Stimulated activated naive B cell treated with anti-CD40 and anti-IgM and Interleukin-4, amounts not matched to agents 10 μg/mL and 1 μg/mL and 100 μg/mL, for 72 hours (primary cell): ENCODE data around the gene GKN2.

Source experiments
- ATAC-seq, 2 donors: fragments of 150-1000 bp; cut with Tn5 transposase; replicated peaks; 2 replicates each; pipeline ENCODE4 v1.10.0; 2021; ENCODE audit warnings: moderate library complexity in 1 of 2
- DNase-seq: peaks from one replicate; pipeline ENCODE4 v3.0.0; 2021
- H3K27ac Mint-ChIP-seq: one replicate; pipeline ENCODE4 v1.8.0; 2022; ENCODE audit warnings: mild to moderate bottlenecking, mixed read lengths
- H3K27me3 Mint-ChIP-seq, 2 donors: one replicate each; pipeline ENCODE4 v1.8.0; 2022; ENCODE audit warnings: mixed read lengths in 2 of 2
- H3K36me3 Mint-ChIP-seq, 2 donors: one replicate each; pipeline ENCODE4 v1.8.0; 2022; ENCODE audit warnings: mixed read lengths in 2 of 2, mild to moderate bottlenecking in 1 of 2
- H3K4me1 Mint-ChIP-seq, 2 donors: one replicate each; pipeline ENCODE4 v1.8.0; 2022; ENCODE audit warnings: mixed read lengths in 2 of 2, mild to moderate bottlenecking in 1 of 2
- H3K4me3 Mint-ChIP-seq, 2 donors: one replicate each; pipeline ENCODE4 v1.8.0; 2022; ENCODE audit warnings: mild to moderate bottlenecking in 2 of 2, mixed read lengths in 2 of 2, moderate library complexity in 1 of 2
- H3K9me3 Mint-ChIP-seq, 2 donors: one replicate each; pipeline ENCODE4 v1.8.0; 2022; ENCODE audit warnings: mixed read lengths in 2 of 2, mild to moderate bottlenecking in 1 of 2

Gene GKN2, protein sequence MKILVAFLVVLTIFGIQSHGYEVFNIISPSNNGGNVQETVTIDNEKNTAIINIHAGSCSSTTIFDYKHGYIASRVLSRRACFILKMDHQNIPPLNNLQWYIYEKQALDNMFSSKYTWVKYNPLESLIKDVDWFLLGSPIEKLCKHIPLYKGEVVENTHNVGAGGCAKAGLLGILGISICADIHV

DNA sequence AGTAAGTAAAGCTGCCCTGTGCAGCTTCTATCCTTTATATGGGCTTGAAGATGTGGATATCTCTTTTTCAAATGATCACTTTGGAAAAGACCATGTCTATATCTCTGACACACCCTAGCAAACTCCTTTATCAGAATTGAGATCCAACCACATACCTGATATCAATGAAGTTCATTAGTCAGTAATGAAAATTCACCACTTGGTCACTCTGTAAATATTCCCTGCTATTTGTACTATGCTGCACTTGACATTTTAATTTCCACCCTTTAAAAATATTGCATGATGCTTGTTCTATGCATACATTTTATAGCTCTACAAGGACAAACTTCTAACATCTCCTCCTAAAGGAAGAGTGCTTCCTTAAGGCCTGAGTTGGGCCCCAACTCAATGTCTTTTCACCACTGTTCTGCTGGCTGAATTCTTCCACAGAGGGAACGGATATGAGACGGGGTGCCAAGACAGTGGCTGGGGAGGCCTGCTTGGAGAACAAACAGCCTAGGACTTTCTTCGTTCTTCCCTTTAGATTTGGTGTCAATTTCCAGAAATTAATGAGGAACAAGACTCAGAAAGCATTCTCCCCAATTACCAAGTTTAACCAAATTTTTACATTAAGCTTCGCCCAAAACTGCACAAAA lies at the start of gene GKN2:
GKN2 (minus strand) TSS at position 7 of the 635 bp plus-strand sequence. CDS start 32 bp downstream, outside the sequence.
- Mint-ChIP-seq H3K4me1 (peaks cover 2 to 9% of the 10 kb centered on the region in 2 donors), H3K9me3 (peaks cover 0 to 5% of the 10 kb centered on the region in 2 donors), H3K36me3 (no peaks in the 10 kb centered on the region), H3K27me3 (peaks cover 4 to 6% of the 10 kb centered on the region in 2 donors), H3K4me3 (no peak within 1 kb of the TSS), H3K27ac (no peak within 1 kb of the TSS)
- ATAC-seq (no peak), DNase-seq (no peak)

DNA sequence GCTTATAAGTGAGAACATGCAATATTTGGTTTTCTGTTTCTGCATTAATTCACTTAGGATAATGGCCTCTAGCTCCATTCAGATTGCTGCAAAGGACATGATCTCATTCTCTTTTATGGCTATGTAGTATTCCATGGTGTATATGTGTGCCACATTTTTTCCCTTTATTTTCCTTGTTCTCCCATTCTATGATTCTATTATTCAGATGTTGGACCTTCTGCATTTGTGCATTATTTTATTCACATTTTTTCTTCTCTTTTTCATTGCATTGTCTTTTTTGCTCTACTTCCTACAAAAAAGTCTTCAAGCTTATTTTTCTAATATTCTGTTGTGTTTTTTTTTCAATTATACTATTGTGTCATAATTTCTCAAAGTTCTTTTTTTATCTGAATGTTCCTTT lies 49.2 kb upstream of the GKN2 start:
- Mint-ChIP-seq H3K36me3 (no peaks in the 10 kb centered on the region), H3K9me3 (peaks cover 12 to 17% of the 10 kb centered on the region in 2 donors), H3K27me3 (peaks cover 37 to 40% of the 10 kb centered on the region in 2 donors), H3K4me3 (no peak overlapping the region), H3K4me1 (peaks cover 3 to 6% of the 10 kb centered on the region in 2 donors), H3K27ac (no peak overlapping the region)
- ATAC-seq (no peak), DNase-seq (no peak)

DNA sequence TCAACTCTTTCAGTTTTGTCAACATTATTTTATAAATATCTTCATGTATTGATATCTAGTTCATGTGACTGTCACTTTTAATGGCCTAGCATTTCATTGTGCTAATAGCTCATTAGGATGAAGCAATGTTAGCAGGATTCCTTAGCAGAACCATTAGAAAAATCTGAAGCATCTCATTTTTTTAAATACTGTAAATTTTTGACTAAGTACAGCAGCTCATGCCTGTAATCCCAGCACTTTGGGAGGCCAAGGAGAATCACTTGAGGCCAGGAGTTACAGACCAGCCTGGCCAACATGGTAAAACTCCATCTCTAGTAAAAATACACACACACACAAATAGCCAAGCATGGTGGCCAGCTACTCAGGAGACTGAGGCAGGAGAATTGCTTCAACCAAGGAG lies 44.7 kb upstream of the GKN2 start:
- Mint-ChIP-seq H3K9me3 (peaks cover 10 to 11% of the 10 kb centered on the region in 2 donors), H3K27me3 (peaks cover 27 to 42% of the 10 kb centered on the region in 2 donors), H3K27ac (no peak overlapping the region), H3K4me3 (no peak overlapping the region), H3K4me1 (no peaks in the 10 kb centered on the region), H3K36me3 (no peaks in the 10 kb centered on the region)
- DNase-seq (no peak), ATAC-seq (no peak)

DNA sequence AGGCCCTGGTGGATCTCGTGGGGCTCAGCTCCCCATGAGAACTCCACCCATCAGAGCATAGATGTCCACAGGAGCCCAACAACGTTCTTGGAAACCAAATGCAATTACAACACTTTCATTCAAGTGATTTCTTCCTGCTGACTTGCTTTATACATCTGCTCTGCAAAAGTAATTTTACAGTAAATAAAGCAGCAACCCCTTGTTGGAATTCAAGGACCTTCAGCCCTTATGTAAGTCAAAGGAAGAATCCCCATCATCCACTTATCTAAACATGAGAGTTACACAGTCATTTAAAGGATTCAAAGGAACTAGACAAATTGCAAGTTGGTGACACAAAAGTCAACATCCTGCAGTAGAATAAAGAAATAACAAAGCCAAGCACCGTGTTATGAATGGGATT lies 43.2 kb upstream of the GKN2 start:
- H3K9me3 Mint-ChIP-seq, result peaks cover 0 to 2% of the 10 kb centered on the region in 2 donors
- H3K27me3 Mint-ChIP-seq, result peaks cover 22 to 30% of the 10 kb centered on the region in 2 donors
- DNase-seq (no peak), ATAC-seq (no peak)
- H3K36me3 Mint-ChIP-seq, result no peaks in the 10 kb centered on the region
- no peak overlapping the region for H3K27ac Mint-ChIP-seq
- H3K4me3 Mint-ChIP-seq, result no peak overlapping the region
- H3K4me1 Mint-ChIP-seq, result no peaks in the 10 kb centered on the region

DNA sequence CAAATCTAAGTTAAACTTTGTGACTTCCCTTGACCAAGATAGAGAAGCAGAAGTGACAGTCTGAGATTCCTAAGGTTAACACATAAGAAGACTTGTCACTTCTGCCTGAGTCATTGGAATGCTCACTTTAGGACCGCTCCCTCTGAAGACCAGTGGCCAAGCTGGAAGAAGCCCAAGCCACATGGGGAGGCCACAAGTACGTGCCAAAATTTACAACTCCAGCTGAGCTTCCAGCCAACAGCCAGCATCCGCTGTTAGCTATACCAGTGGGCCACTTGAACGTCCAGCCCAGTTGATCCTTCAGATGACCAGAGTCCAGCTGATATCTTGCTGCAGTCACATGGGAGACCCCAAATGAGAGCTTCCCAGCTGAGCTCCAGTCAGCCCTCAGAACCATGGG lies 42.2 kb upstream of the GKN2 start:
- Mint-ChIP-seq H3K36me3 (no peaks in the 10 kb centered on the region), H3K27me3 (peaks cover 29 to 35% of the 10 kb centered on the region in 2 donors), H3K27ac (no peak overlapping the region), H3K4me3 (no peak overlapping the region), H3K4me1 (no peaks in the 10 kb centered on the region), H3K9me3 (peaks cover 0 to 2% of the 10 kb centered on the region in 2 donors)
- ATAC-seq, result no peak
- DNase-seq, result no peak

DNA sequence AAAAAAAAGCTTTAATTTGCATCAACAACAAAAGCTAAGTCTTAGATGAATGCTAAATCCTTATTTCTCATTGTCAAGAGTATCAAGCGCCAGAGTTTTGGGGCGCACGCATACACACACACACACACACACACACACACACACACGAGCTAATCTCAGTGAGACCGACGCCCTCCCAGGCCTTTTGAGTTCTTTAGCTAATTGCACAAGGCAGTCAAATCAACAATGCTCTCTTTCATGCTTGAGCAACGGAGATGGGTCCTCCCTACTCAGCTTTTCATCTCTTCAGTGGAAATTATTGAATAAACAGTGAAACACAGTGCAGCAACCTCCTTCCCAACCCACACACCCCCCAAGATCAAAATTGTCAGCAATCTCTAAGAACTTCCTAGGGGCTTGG lies 41.0 kb upstream of the GKN2 start:
- Mint-ChIP-seq H3K9me3 (no peaks in the 10 kb centered on the region), H3K27ac (no peak overlapping the region), H3K4me3 (no peak overlapping the region), H3K27me3 (peaks cover 23 to 28% of the 10 kb centered on the region in 2 donors), H3K4me1 (no peaks in the 10 kb centered on the region), H3K36me3 (no peaks in the 10 kb centered on the region)
- DNase-seq, result no peak
- ATAC-seq, result no peak

DNA sequence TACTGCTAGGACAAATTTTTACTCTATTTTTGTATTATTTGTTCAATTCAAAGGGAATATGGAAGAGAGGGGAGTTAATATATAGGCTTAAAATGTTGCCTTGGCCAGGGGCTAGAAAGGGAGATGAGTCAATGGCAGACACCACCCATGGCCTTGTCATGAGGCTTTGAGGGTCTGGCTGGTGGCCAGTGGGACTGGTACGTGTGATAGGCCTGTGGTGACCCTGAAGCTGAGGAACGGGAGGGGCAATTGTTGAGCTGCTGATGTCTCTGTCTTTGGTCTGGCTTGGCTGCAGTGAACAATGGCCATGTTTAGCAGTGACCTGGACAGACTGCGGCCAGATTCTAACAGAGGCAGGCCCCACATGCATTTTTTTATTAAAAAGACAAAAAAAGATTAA lies 40.2 kb upstream of the GKN2 start:
- H3K27ac Mint-ChIP-seq, result no peak overlapping the region
- no peaks in the 10 kb centered on the region for H3K9me3 Mint-ChIP-seq
- ATAC-seq (no peak), DNase-seq (no peak)
- no peaks in the 10 kb centered on the region for H3K36me3 Mint-ChIP-seq
- H3K4me3 Mint-ChIP-seq, result no peak overlapping the region
- no peaks in the 10 kb centered on the region for H3K4me1 Mint-ChIP-seq
- H3K27me3 Mint-ChIP-seq, result peaks cover 16 to 22% of the 10 kb centered on the region in 2 donors

DNA sequence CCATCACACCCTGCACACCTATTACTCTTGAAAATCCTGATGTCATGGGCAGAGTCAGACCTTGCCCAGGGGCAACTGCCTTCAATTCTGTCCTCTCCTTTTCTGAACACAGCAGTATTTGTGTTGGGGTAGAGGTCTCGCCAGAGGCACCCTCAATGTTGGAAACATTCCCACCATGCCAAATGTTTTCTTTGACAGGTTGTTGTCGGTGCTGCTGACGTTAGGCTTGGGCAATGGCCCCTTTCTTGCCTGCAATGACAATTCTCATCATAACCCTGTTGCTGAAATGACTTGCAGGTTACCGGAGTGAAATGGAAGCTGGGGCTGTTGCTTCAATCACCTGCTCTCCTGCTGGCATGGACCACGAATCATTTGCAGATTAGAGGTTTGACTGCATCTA lies 39.6 kb upstream of the GKN2 start:
- Mint-ChIP-seq H3K36me3 (no peaks in the 10 kb centered on the region), H3K4me3 (no peak overlapping the region), H3K4me1 (no peaks in the 10 kb centered on the region), H3K27ac (no peak overlapping the region), H3K9me3 (no peaks in the 10 kb centered on the region), H3K27me3 (peaks cover 16 to 22% of the 10 kb centered on the region in 2 donors)
- no peak for DNase-seq
- no peak for ATAC-seq

DNA sequence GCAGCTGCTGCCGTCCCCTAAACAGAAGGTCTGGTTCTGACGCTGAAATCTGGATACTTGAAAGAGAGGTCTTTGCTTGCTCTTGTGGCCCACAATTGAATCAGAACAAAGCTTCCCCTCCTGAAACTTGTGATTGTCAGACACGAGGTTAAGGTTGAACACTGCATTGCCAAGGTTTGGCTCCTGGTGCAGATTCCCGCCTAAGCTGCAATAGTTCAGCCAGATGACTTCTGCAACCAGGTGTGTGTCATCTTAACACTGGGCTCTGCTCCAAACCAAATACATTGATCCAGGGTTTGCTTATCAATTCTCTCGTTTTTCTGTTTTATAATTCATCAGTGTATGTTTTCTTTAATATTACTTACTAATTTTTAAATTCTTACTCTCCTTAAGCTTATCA lies 36.3 kb upstream of the GKN2 start:
- Mint-ChIP-seq H3K27ac (no peak overlapping the region), H3K36me3 (no peaks in the 10 kb centered on the region), H3K4me3 (no peak overlapping the region), H3K4me1 (no peaks in the 10 kb centered on the region), H3K9me3 (no peaks in the 10 kb centered on the region), H3K27me3 (peaks cover 12 to 16% of the 10 kb centered on the region in 2 donors)
- no peak for DNase-seq
- ATAC-seq, result no peak

DNA sequence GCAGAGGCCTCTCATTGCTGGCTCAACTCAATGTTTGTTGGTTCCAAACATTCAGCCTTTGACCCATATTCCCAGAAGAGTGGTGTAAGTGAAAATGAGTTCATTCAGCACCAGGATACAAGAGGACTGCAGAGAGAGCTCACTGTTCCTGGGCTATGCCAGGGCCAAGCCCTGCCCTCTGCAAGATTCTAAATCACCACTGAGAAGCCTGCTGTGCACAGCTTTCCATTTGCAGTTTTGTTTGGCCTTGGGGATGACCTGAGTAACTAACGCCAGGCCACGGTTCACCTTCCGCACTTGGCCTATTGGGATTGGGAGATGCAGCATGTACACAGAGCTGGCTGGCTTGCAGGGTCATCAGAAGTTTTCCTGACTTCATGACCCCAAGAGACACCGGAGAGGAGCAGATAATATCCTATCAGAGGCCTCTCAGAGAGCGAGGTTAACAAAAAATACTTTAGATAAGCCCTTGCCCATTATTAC lies 34.4 kb upstream of the GKN2 start:
- Mint-ChIP-seq H3K9me3 (no peaks in the 10 kb centered on the region), H3K27ac (no peak overlapping the region), H3K36me3 (no peaks in the 10 kb centered on the region), H3K27me3 (peaks cover 12 to 13% of the 10 kb centered on the region in 2 donors), H3K4me3 (no peak overlapping the region), H3K4me1 (no peaks in the 10 kb centered on the region)
- ATAC-seq (no peak), DNase-seq (no peak)

DNA sequence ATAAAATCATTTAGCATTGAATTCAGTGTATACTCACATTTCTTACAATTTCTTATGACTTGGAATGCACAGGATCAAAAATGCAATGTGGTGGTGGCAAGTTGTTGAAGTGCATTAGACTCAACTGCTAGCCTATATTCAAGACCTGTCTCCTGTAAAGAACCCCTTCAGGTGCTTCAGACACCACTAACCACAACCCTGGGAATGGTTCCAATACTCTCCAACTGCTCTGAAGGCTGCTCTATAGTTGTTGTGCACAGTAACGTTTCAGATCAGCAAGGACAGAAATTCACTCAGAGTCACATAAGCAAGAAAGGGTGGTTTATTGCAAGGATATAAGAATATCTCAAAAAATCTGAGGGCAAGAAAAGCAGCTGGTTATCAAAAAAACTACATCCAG lies 28.3 kb upstream of the GKN2 start:
- H3K27ac Mint-ChIP-seq, result no peak overlapping the region
- H3K9me3 Mint-ChIP-seq, result no peaks in the 10 kb centered on the region
- H3K4me3 Mint-ChIP-seq, result no peak overlapping the region
- H3K36me3 Mint-ChIP-seq, result peaks cover 0 to 2% of the 10 kb centered on the region in 2 donors
- peaks cover 14 to 16% of the 10 kb centered on the region in 2 donors for H3K27me3 Mint-ChIP-seq
- DNase-seq (no peak), ATAC-seq (no peak)
- no peaks in the 10 kb centered on the region for H3K4me1 Mint-ChIP-seq

DNA sequence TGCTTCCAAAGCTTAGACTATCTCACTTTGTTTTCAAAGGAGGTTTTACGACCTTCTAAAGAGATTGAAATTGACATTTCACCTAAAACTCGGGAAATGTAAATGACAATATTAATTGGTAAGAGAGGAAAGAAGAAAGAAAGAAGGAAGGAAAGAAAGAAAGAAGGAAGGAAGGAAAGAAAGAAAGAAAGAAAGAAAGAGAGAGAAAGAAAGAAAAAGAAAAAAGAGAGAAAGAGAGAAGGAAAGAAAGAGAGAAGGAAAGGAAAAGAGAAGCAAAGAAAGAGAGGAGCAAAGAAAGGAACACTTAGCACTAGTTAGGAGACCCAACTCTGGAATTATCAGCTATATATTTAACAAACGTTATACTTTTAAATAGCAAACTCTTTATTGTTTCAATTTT lies 25.4 kb upstream of the GKN2 start:
- Mint-ChIP-seq H3K27ac (no peak overlapping the region), H3K4me3 (no peak overlapping the region), H3K27me3 (peaks cover 17 to 18% of the 10 kb centered on the region in 2 donors), H3K9me3 (no peaks in the 10 kb centered on the region), H3K36me3 (peaks cover 0 to 2% of the 10 kb centered on the region in 2 donors), H3K4me1 (no peaks in the 10 kb centered on the region)
- ATAC-seq (no peak), DNase-seq (no peak)

DNA sequence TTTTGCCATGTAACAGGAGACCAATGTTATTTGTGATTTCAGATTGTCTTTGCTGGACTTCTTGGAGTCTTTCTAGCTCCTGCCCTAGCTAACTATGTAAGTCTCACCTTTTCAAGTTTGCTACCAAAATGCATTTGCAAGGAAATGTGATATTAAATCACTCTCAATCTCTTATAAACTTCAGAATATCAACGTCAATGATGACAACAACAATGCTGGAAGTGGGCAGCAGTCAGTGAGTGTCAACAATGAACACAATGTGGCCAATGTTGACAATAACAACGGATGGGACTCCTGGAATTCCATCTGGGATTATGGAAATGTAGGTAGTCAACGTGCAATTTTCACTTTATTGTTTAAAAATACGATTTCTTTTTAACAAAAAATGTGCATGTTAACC lies 24.8 kb upstream of the GKN2 start:
- Mint-ChIP-seq H3K9me3 (no peaks in the 10 kb centered on the region), H3K4me1 (no peaks in the 10 kb centered on the region), H3K4me3 (no peak overlapping the region), H3K27ac (no peak overlapping the region), H3K27me3 (peaks cover 17 to 21% of the 10 kb centered on the region in 2 donors), H3K36me3 (peaks cover 0 to 2% of the 10 kb centered on the region in 2 donors)
- ATAC-seq, result no peak
- no peak for DNase-seq

DNA sequence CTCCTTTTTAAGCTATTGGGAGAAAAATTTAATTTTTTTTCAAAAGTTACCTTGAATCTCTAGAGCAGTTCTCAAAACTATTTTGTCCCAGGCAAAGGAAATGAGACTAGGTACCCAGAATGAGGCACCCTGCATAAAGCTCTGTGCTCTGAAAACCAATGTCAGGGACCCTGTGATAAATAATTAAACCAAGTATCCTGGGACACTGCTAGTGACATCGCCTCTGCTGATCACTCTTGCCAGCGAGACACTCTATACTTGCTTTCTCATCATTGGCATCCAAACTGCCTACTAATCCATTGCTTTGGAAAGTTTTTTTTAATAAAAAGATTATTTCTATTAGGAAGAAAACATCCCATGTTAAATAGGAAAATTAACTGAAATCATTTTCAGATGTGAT lies 23.2 kb upstream of the GKN2 start:
- ATAC-seq (no peak), DNase-seq (no peak)
- Mint-ChIP-seq H3K27me3 (peaks cover 15 to 17% of the 10 kb centered on the region in 2 donors), H3K27ac (no peak overlapping the region), H3K4me1 (no peaks in the 10 kb centered on the region), H3K9me3 (no peaks in the 10 kb centered on the region), H3K4me3 (no peak overlapping the region), H3K36me3 (peaks cover 0 to 2% of the 10 kb centered on the region in 2 donors)

DNA sequence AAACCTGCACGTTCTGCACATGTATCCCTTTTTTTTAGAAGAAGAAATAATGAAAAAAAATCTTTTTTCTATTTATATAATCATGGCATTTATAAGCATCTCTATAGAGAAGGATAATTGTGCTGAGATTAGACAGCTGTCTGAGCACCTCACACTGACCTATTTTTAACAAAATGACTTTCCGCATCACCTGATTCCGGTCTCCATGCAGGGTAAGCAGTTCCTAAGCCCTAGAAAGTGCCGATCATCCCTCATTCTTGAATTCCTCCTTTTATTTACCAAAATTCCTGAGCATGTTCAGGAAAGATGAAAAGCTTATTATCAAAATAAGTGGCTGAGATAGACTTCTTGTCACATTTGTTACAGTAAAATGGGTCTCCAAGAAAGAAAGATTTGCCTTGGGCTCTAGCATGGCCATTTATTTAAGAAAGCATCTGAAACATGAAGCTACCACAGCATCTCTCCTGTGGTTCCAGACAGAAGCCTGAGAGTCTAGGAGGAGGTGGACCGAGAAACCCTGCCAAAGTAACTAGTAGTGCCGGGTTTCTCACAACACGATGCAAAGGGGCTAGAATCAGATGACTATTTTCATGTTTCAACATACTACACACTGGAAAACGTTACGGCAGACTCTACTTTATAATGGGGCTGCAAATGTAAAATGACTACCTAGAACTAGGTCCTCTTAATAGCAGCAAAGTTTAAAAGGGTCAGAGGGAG lies 22.4 kb upstream of the GKN2 start:
- ATAC-seq, result no peak
- Mint-ChIP-seq H3K36me3 (peaks cover 0 to 2% of the 10 kb centered on the region in 2 donors), H3K4me1 (no peaks in the 10 kb centered on the region), H3K27ac (no peak overlapping the region), H3K4me3 (no peak overlapping the region), H3K9me3 (no peaks in the 10 kb centered on the region), H3K27me3 (peaks cover 15 to 17% of the 10 kb centered on the region in 2 donors)
- DNase-seq, result no peak
